ENCODE measurements around the gene AGTR1.
"Not testable (repeated sequence)": the region's sequence is repeated elsewhere in the genome, so short reads cannot be mapped to it uniquely, and the experiment has no call there.

AGTR1 gene

DNA sequence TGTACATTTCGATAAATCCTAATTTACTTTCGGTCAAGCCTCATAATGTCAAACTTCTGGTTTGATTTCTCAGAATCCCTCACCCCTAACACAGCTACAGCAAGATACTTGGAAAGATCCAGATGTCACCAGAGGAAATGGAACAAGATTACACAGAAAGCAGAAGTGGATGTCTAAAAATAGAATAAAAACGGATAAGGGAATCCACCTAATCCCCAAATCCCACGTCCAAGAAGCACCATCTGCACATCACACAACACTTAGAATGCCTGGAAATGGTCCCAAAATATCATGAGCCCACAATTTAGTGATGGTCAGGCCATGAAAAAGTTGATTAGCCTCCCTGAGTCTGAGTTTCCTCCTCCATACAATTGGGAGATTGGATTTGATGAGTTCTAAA lies 61.7 kb downstream of the AGTR1 start:
- peak; percentile 73 for DNase-seq

DNA sequence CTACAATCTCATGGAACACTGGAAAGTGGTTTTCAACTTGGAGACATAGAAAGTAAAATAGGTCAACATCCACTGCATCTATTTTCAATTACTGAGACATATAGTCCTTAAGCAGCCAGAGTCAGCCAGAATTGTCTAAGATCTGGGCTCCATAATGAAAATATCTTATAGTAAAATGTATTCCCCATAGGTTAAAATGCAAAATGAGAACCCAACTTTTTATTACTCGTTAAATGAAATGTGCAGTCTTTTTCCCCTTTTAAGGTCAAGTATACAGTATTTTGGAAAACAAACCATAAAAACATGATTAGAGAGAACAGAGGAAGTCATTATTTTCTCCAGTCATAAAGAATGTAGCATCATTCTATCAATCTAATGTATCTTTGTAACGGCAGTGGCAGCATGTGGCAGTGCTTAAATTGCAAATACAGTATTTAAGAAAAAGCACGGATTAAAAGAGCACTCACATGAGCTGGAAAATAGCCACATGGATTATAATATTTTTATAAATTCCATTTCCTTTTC lies 65.5 kb downstream of the AGTR1 start:
- DNase-seq, result no peak

DNA sequence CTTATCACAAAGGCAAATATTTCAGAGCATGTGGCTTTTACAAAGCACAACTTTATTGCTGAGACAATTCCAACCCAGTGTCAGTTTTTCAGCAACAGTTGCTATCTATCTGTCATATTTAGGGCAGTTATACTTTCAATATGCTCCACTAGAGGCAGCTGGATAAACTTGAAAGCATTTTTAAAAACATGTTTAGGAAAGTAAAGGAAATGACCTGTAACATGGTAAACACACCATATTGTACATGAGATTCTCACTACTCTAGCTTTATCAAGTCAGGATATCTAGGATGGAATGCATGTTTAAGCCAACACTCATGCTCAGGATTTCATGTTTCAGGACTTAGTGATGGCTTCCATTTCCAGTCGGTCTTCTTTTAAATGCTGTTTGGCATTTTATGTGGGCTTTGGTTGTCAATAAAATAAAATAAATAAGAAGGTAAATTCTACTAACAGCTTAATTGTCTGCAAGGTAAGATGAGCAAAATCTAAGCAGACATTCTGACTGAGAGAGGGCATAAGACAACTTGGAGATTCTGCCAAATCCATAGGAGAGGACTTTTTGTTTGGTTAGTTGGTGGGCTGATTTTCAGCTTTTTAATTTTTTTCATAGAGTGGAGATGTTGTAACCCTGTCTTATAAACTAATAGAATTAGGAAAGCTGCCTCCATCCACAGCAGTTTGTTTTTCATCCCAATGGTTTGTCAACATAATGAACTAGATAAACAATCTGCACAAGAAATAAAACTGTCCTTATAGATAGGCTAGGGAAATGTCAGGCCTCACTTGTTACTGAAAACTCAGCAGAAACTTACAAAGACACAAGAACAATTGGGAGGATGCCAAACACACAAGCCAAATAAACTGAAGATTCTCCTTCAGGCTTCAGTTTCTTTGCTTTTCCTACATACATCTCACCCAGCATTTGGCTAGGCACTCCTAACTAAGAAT lies 66.6 kb downstream of the AGTR1 start:
- DNase-seq, result peak; percentile 24

- no peak for DNase-seq
Observed at GRCh38 chr3:148772361-148772760, 74.7 kb downstream of the AGTR1 start.

DNA sequence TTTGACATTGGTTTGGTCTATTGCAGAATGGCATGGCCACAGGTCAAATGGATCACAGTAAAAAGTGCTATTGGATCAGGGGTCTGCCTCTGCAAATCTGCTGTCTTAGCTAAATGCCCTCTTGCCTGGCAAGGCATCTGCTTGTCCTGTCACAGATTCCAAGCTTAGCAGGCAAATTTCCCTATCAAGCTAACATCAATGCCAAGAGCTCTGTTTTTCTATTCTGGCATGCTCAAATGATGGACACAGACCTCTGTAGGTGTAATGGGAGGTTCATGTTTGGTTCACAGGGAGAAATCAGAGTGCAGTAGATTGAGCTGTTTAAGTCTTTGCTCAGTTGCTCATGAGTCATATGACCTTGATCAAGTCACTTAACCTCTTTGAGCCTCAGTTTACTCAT lies 75.1 kb downstream of the AGTR1 start:
- DNase-seq, result no peak

- no peak for DNase-seq
Observed at GRCh38 chr3:148773805-148774204, 76.1 kb downstream of the AGTR1 start.

- DNase-seq, result no peak
Observed at GRCh38 chr3:148778926-148779325, 81.2 kb downstream of the AGTR1 start.

- DNase-seq, result peak; percentile 27
Observed at GRCh38 chr3:148785026-148785425, 87.3 kb downstream of the AGTR1 start.

DNA sequence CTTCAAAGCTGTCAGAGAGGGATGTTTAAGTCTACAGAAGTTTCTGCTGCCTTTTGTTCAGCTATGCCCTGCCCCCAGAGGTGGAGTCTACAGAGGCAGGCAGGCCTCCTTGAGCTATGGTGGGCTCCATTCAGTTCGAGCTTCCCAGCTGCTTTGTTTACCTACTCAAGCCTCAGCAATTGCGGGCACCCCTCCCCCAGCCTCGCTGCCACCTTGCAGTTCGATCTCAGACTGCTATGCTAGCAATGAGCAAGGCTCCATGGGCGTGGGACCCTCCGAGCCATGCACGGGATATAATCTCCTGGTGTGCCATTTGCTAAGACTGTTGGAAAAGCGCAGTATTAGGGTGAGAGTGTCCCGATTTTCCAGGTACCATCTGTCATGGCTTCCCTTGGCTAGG lies 88.5 kb downstream of the AGTR1 start:
- not testable (repeated sequence) for DNase-seq

DNA sequence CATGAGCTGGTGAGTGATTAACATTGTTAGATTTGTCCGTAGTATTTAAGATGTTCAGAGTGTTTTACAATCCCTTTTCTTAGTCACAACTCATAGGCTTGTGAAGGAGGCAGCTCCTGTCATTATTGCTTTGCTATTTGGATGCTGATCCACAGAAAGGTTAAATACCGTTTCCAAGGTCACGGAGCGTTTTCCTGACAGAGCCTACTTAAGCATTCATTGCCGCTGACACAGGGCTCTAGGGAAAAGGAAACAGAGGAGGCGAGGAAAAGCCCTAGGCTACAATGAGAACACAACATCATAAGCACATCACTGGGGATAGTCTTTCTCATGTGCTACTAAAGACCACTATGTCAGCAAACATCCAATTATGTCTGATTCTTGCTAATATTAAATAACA lies 91.4 kb downstream of the AGTR1 start:
- no peak for DNase-seq

GRCh38 chr3:148789906-148790305 lies 92.2 kb downstream of the AGTR1 start:
- DNase-seq, result no peak

DNA sequence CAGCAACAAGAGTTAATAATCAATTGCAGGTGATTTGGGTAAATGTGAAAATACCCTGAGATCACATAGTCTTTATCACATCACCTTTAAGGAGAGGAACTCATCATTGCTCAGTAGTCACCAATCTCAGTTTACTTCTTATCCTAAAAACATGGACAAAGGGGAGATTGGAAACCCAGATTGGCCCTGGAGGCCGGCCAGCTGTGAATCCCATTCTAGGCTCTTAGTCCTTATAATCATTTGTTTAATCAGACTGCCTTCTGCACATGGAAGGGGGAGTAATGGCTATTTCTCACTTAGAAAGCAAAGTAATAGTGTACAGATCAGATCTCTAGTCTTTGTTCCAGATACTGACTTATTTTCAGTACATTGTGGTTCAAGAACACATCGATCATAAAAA lies 92.7 kb downstream of the AGTR1 start:
- DNase-seq, result no peak

DNA sequence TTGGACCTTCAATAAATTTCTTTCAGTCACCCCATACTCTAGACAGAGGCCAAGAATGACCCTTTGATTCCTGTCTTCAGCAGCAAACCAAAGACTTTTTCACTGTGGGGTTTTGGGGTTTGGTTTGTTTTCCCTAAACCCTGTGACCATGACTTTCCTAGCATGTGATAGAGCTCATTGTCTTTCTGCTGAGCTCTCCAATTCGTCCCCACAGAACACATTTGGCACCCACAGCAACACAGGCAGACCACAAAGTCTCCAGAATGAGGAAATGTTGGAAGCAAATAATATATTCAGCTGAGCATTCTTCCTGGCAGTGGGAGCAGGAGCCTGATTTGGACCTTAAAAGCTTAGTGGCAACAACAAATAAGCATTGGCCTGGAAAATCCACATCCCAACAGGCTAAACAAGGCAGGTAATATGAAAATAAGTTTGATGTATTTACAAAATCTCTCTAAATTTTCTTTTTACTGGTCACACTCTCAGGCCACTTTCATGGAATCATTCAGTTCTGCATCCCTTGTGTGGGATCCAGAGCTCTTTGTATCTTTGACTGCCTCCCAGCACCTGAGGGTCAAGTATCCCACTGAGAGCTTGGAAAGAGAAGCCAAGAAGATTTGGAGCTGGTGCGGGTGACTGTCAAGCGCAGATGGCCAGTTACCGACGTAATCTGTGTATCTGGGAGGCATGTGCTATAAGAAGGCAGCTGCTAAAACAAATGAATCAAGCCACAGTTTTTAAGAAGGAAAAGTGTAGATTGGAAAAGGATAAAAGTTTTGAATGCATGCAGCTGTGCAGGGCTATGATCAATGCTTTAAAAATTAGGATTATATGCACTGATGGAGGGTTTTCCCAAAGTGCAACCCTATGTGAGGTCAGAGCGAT lies 93.4 kb downstream of the AGTR1 start:
- DNase-seq, result peak; percentile 46

- no peak for DNase-seq
Observed at GRCh38 chr3:148791920-148792319, 94.2 kb downstream of the AGTR1 start.

GRCh38 chr3:148792516-148792915 lies 94.8 kb downstream of the AGTR1 start:
- peak; percentile 81 for DNase-seq
